Activated naive CD8-positive, alpha-beta T cell treated with anti-CD3 and anti-CD28 coated beads, Interleukin-2, amount 50 U/mL, for 16 hours (primary cell): ENCODE data around the gene RNU6-1.

ENCODE experiments used
- DNase-seq: peaks from one replicate; pipeline ENCODE4 v3.0.0-alpha.2; 2020; ENCODE audit warnings: low read depth, low spot score

RNU6-1 gene

DNA sequence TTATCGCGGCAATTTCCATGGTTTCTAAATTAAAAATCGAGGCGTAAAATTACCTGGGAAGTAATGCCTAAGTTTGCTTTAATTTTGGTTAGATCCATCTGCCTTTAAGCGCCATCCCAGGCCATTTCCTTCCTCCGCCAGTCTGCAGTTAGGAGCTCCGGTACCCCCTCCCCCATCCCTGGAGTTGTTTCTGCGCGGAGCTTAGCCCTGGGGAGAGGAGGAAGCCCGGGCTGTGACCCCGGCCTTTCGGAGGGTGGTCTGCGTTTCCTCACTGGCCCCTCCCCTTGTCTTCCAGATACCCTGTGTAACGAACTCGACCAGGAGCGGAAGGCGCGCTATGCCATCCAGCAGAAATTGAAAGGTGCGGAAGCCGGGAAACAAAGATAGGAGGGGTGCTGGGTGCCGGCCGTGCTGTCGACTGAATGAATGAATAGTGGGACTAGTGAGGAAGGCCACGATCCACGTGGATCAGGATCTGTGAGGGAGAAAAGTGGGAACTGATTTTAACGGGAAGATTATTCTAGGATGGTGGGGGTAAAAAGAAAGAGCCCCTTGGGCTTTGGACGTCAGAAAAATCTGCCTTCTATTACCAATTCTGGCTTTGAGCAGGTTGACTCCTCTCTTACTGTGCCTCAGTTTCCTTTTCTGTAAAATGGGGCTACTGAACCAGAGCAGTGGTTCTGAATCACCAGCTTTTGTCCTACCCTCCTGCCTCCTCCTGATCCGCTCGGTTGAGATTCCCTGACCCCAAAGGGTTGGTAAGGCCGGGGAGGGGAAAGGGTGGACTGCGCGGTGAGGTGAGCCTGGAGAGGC, 6.7 kb downstream of the RNU6-1 start:
- no peak for DNase-seq

DNA sequence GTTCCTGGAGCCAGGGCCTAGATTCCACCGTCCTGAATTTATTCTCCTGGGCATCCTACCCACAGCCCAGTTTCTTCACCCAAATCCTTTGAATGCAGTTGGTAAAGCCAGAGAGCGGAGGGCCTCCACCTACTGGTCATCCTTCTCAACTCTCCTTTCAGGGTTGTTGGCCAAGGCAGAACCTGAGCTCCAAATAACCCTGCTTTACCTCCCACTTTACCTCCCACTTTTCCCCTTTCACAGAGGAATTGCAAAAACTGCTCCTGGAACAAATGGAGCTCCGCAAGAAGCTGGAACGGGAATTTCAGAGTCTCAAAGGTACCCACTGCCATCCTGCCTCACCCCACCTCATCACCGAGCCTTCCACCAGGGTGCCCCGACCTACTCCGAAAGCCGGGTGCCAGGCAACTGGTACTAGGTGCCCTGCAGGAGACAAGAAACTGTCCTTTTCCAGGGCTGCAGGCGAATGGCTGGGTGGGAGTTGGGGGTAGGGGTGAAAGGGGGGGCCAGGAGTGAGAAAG, 7.8 kb downstream of the RNU6-1 start:
- no peak for DNase-seq

DNA sequence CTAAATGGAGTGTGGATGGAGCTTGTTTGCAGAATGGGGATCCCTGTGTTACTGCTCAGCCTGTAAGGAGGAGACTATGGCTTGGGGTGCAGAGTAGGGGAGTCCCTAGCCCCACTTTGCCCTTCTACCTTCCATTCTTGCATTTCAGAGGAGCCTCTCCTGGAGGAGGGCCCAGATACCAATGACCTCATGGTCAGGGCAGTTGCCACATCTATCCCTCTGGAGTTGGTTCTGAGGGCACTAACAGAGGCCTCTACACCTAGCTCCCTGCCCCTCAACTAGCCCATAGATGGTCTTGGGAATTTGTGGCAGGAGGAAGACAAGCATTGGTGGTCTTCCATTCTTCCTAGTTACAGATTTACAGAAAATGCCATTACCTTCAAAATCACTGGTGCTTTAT, 8.5 kb downstream of the RNU6-1 start:
- DNase-seq, result no peak

DNA sequence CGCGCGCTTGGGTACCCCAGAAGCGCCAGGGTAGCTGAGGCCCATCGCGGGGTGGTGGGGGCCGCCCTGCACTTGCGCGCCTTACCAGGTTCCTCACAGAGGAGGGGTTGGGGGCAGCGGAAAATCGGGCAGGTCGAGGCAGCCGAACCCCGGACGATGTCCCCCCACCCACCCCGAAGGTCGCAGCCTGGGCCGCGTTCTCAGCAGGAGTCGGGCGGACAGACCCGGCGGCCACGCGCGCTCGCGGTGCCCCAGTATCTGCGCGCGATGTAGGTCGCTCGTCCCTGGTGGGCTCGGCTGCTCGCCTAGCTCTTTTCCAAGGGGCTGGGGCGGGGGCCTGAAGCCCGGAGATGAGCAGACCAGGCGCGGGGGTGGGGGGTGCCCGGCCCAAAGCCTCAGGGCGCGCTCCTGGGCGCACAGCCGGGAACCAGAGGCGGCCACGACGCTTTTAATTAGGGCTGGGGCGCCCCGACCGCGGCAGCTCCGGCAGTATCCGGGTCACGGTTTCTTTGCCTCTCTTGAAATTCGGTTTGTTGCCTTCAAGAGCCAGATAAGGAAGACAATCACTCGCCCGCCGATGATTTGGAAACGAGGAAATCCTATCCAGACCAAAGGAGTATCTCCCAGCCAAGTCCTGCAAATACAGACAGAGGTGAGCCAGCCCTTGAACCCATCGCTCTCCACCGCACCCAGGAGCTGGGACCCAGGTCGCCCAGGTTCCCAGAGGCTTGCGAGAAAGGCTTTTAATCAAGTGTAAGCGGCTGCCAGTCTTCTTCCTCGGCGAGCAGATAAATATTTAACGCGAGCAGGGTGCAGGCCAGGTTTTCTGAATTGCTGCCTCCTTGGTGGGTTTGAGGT, 10.0 kb downstream of the RNU6-1 start:
- no peak for DNase-seq

DNA sequence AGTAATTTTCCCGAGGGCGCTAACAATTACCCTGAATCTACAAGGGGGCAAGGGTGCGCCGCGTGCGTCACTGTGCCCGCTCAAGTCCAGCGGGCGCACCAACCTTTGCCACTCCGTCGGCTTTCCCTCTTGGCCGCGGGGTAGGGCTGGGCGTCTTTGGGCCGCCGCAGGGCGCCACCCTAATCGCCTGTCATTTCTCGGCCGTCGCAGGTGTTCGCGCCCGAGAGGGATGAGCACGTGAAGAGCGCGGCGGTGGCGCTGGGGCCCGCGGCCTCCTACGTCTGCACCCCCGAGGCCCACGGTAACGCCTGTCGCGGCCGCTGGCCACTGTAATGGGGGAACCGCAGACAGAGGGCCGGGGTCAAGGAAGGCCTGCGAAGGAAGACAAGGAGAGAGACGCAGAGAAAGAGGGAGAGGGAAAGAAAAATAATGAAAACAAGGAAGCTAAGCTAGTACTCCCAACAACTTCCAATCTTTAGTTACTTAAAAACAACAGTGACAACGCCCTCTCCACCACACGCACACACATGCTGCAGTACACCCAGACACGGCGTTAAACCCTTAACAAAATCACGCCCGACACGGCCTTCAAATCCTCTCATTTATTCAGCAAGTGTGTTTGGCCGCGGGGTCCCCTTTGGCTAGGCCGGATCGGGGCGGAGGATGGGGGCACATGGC, 10.7 kb downstream of the RNU6-1 start:
- DNase-seq, result no peak

DNA sequence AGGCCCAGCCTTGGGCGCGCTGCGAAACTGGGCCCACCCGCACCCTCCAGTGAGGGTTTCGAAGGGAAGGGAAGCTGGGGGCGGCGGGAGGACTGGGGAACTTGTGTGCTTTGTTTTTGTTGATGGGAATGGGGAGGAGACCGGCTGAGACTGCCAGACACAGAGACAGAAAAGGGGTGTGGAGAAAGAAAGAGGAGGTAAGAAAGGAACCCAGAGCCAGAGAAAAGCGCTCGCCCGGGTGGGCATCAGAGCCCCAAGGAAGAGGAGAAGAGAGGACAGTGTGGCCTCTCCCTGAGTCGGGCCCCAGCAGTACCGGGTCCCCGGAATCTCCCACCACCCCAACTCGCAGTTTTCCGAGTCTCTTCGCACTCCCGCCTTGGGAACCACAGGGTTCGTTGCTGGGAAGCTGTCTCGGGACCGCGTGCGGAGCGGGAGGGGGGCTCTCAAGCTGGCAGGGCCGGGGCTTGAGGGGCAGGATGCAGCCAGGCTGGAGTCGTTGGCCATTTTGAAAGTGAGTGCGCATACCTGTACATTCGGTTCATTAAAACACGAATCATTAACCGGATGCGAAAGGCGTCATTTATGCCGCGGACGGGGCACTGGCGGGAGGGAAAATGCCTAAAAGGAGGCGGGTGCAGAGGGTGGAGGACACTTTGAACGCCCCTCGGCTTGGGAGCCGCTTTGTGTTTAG, 11.4 kb downstream of the RNU6-1 start:
- DNase-seq, result no peak

DNA sequence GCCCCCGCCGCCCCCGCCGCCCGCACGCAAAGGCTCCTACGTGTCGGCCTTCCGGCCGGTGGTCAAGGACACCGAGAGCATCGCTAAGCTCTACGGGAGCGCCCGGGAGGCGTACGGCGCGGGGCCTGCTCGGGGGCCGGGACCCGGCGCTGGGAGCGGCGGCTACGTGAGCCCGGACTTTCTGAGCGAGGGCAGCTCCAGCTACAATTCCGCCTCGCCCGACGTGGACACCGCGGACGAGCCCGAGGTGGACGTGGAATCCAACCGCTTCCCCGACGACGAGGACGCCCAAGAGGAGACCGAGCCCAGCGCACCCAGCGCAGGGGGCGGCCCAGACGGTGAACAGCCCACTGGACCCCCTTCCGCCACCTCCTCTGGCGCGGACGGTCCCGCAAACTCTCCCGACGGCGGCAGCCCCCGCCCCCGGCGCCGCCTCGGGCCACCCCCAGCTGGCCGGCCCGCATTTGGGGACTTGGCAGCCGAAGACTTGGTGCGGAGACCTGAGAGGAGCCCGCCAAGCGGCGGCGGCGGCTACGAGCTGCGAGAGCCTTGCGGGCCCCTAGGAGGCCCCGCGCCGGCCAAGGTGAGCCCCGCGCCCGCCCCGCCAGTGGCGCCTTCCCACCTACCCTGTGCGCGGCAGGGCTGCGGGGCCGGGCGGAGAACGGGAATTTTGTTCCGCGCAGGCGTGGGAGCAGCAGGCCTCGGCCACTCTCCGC, 12.1 kb downstream of the RNU6-1 start:
- DNase-seq, result no peak

DNA sequence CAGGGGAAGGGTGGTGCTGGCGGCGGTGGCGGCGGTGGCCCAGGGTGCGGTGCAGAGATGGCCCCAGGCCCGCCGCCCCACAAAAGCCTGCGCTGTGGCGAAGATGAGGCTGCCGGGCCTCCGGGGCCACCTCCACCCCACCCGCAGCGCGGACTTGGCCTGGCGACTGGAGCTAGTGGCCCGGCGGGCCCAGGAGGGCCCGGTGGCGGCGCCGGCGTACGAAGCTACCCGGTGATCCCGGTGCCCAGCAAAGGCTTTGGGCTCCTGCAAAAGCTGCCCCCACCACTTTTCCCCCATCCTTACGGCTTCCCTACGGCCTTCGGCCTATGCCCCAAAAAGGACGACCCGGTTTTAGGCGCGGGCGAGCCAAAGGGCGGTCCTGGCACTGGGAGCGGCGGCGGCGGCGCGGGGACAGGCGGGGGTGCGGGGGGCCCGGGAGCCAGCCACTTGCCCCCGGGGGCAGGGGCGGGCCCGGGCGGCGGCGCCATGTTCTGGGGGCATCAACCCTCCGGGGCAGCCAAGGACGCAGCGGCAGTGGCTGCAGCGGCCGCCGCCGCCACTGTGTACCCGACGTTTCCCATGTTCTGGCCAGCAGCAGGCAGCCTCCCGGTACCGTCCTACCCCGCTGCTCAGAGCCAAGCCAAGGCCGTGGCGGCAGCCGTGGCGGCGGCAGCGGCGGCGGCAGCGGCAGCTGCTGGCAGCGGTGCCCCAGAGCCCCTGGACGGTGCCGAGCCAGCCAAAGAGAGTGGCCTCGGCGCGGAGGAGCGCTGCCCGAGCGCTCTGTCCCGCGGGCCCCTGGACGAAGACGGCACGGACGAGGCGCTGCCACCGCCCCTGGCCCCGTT, 12.9 kb downstream of the RNU6-1 start:
- no peak for DNase-seq

DNA sequence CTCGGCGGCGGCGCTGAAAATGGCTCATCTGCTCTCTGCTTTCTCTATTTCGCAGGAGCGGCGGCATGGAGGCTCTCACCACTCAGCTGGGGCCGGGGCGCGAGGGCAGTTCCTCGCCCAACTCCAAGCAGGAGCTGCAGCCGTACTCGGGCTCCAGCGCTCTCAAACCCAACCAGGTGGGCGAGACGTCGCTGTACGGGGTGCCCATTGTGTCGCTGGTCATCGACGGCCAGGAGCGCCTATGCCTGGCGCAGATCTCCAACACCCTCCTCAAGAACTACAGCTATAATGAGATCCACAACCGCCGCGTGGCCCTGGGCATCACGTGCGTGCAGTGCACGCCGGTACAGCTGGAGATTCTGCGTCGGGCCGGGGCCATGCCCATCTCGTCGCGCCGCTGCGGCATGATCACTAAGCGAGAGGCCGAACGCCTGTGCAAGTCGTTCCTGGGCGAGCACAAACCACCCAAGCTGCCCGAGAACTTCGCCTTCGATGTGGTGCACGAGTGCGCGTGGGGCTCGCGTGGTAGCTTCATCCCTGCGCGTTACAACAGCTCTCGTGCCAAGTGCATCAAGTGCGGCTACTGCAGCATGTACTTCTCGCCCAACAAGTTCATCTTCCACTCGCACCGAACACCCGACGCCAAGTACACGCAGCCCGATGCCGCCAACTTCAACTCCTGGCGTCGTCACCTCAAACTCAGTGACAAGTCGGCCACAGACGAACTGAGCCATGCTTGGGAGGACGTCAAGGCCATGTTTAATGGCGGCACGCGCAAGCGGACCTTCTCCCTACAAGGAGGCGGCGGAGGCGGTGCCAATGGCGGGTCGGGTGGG, 13.7 kb downstream of the RNU6-1 start:
- no peak for DNase-seq

DNA sequence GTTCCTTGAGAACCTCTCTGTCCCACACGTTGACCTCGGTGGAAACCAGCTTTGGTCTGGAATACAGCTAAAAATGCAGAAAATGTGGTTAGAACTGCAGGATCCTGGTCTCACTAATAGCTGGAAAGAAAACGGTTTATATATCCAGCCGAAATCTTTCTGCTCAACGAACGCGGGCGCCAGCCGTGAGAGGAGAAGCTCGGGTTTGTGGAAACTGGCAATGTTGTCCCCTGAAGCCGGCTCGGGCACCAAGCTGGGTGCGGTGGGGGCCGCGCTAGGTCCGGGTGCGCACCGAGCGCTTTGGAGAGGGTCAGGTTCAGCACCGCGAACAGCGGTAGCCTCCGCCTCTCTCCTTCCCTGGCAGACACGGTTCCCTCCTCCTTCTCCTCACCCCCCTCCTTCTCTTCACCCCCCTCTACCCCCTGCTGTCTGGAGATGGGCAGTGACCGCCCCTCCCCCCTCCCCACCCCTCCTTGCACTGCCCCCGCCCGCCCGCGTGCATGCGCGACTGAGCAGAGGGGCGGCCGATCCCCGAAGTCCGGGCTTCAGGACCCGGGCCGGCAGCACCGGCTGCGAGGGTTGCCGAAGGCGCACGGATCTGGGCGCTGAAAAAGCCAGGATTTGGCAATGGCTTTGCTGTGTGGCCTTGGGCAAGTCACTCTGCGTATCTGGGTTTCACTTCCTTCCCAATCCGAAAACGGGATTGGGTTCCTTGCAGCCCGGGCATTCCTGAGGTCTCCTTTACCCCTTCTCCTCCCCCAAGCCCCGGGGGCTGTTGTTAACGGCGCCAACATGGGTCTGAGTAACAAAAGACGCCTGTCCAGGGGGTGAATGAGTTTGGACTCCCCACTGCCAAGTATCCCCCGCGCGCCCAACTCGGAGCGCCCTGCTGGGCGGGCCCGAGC, 14.6 kb downstream of the RNU6-1 start, which contains the start of gene SKOR1:
SKOR1 (plus strand) TSS at position 534 of the 905 bp plus-strand sequence; CDS start at position 628, 94 bp downstream.
- no peak for DNase-seq

DNA sequence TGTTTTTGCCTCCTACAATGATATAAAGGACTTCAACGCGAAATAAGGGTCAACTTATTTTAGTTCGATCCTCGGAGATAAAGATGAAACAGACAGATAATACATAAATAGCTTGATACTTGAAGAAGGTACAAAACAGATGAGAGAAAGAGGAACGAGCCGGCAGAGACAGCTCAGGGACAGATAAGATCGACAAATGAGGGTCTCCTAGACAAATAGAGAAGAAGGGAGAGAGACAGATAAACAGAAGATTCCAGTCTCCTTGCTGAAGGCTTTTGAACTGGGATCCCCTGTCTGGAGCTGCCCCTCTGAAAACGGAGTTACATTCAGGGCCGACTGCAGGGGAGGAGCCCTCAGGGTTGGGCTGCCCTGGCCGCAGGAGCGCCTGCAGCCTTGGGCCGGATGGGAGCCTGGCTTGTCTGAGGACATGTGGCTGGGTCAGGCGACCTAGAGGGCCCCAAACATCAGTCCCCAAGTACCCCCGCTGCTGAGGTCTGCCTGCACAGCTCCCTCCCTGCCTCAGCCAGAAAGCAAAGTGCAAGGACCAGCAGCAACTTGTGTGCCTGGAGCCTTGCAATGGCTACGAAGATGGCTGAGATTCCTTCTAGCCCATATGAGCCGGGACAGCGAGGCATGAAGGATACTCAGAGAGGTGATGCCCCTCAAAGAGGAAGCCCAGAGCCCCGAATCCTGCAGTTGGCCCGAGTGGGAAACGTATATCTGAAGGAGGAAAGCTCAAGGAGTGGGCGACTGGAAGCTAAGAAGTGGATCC, 15.5 kb downstream of the RNU6-1 start:
- no peak for DNase-seq

DNA sequence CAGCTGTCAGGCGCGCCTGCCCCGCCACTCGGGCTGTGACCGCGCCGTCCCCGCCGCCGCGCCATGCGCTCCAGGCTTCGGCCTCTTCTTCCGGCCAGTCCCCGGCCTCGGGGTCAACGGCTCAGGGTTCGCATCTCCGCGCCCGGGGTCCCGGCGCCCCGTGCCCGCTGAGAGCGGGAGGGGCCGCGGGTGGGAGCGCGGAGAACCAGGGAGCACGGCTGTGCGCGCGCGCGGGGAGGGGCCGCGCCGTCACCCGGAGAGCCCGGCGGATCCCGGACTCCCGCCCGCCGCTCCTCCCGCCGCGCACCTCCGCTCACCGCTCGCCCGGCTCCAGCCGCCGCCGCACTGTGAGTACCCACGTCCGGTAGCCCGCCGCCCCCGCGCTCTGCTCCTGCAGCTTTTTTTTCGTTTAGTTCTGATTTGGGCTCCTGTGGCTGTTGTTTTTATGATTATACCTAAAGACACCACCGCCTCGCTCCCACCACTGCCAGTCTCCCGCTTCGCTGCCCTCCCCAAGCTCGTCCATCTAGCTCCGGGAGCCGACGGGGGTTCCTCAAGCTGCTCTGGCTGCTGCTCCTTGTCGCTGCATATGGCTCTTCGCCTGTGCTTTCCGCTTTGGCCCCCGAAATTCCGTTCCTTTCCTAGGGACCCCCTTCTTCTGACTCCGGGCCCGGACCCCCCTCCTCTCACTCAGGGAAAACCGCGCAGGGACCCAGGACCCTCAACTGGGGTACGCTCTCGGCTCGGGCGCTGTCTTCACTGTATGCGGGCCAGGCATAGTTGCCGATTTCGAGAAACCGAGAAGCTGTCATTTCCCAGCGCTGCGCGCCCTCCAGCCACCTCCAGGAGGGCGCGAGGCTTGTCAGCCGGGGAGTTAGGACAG, 16.3 kb downstream of the RNU6-1 start:
- DNase-seq, result no peak

DNA sequence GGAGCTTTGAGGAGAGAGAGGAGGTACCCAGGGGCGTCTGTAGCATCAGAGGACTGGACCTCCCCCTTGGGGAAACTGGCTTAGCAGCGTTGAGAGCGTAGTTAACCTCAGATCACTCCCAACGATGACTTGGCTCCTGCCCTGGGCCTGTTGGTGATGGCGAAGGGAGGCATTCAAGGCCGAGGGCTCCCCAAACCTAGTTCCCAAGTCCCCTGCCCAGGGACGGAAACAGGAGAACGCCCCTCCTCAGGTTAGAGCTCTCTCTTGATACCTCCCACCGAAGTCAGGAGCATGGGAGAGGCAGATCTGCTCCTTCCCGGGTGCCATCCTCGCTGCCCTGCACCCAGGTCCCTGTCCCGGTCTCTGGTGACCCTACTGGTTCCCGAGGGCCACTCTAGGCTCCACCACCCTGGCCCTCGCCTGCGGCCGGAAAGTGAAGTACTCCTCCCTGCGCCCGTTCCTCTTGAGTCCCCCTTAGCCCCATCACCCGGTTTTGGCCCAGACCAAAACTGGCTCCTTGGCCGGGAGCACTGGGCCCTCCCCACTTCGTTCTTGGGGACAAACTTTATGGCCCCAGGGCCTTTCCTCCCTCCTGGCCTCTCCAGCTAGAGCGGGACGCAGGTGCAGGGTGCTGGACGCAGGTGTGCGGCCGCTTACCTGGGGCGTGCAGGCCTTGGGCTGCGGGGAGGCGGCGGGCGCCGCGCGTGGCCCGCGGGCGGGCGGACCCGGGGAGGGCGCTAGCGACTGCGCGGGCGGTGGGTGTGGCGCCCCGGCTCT, 17.1 kb downstream of the RNU6-1 start:
- no peak for DNase-seq

DNA sequence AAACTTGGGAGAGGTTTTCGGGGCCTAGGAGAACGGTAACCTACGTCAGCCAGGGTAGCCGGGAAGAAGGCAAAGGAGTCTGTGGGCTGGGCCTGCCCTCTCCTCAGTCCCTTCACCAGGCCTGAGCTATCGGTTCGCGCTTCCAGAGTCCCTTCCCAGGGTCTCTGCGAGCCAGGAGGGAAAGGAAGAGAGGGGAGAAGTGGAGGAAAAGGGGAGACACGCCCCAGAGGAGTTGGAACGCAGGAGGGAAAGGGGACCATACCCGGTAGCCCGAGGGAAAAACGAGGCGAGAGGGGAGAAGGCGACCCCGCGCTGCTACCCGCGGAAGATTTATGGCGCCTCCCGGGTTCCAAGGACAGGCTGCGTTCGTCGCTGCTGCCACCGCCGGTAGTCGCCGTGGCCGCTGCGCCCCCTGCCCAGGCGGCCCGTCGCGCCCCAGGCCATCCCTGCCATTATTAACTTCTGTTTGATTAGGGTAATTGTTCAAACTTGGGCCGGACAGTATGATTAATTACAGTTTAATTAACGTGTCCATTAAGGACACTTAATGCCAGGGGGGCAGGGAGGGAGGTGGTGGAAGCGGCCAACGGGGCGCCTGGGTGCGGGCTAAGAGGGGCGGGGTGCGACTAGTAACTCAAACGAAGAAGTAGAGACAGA, 17.9 kb downstream of the RNU6-1 start:
- no peak for DNase-seq
